HepG2 (cell line): ENCODE measurements around the gene ATRNL1. TPM values are rescaled to one million over a fixed set of nuclear protein-coding genes. Genes with fewer than 3 reads are reported as not detected.

Experiments used
- ATAC-seq: fragments of 200-7000 bp; cut with Tn5 transposase; 3 replicates; pipeline ENCODE4 v1.9.1; 2020; ENCODE audit warnings: mild to moderate bottlenecking, moderate library complexity
- BruUV-seq: library from RNA; stranded (reverse); fragments of 400-500 nt; replicated peaks from 2 replicates; lab custom pipeline; 2021; lab: Mats Ljungman, UMichigan
- CTCF ChIA-PET: fragments of 300-600 bp; formaldehyde crosslinking; extraction: SDS; loops from one replicate; lab custom pipeline; 2021; ENCODE audit warnings: low total read pairs, inconsistent platforms, low intra/inter-chr PET ratio; lab: Yijun Ruan, JAX
- POLR2A ChIA-PET: fragments of 350-600 bp; sonication (Branson Sonifier 250); formaldehyde crosslinking; loops from one replicate; lab custom pipeline; 2020; ENCODE audit warnings: antibody characterized with exemption, inconsistent platforms; lab: Yijun Ruan, JAX
- DNase-seq: peaks from one replicate; pipeline ENCODE4 v3.0.0-alpha.2; 2015; ENCODE audit warnings: low spot score
- FAIRE-seq: peaks from 3 replicates; lab custom pipeline; 2011; peaks lifted over from hg19 to GRCh38; lab: Jason Lieb, UNC
- H2AFZ ChIP-seq: one replicate; pipeline ENCODE4 v1.6.1; 2011; ENCODE audit warnings: low read length, inconsistent platforms
- H3K27ac ChIP-seq: fragments of 300-600 bp; 3 replicates; pipeline ENCODE4 v1.8.0; 2011; ENCODE audit warnings: mixed run types, mild to moderate bottlenecking, mixed read lengths, low read length, inconsistent platforms; ENCODE audit not compliant: insufficient read depth; ENCODE audit errors: extremely low read length
- H3K27me3 ChIP-seq, 2 experiments: fragments of 200-600 bp in 1 of 2; 2 replicates in 1 of 2; 3 replicates in 1 of 2; pipeline versions ENCODE4 v1.6.0 to v1.8.0; 2011; ENCODE audit warnings: low read length in 2 of 2, mild to moderate bottlenecking in 2 of 2, moderate library complexity in 2 of 2, inconsistent platforms in 1 of 2; ENCODE audit not compliant: insufficient read depth in 2 of 2, control insufficient read depth in 1 of 2
- H3K36me3 ChIP-seq, 2 experiments: fragments of 200-600 bp in 1 of 2; replicated peaks in 1 of 2; 2 replicates in 1 of 2; 3 replicates in 1 of 2; pipeline versions ENCODE4 v1.5.1 to v1.8.0; 2011; ENCODE audit warnings: low read length in 2 of 2, inconsistent platforms in 1 of 2; ENCODE audit not compliant: insufficient read depth in 2 of 2, control insufficient read depth in 1 of 2
- H3K4me1 ChIP-seq: 2 replicates; pipeline ENCODE4 v1.5.1; 2012; ENCODE audit warnings: low read length, inconsistent platforms; ENCODE audit not compliant: insufficient read depth
- H3K4me2 ChIP-seq: 2 replicates; pipeline ENCODE4 v1.6.0; 2011; ENCODE audit warnings: low read depth, low read length, inconsistent platforms
- H3K4me3 ChIP-seq, 3 experiments: fragments of 200-600 bp in 1 of 3; sonication (generic), shearing (Covaris generic) in 1 of 3; replicated peaks in 1 of 3; 2 replicates each; pipeline ENCODE4 v1.5.1; 2011 to 2016; ENCODE audit warnings: low read length in 3 of 3, inconsistent platforms in 2 of 3, low read depth in 2 of 3, mild to moderate bottlenecking in 2 of 3, control low read depth in 1 of 3, mixed read lengths in 1 of 3; ENCODE audit not compliant: insufficient read depth in 1 of 3
- H3K79me2 ChIP-seq: one replicate; pipeline ENCODE4 v1.6.1; 2011; ENCODE audit warnings: low read length, inconsistent platforms; ENCODE audit not compliant: insufficient read depth
- H3K9ac ChIP-seq: 2 replicates; pipeline ENCODE4 v1.6.0; 2011; ENCODE audit warnings: mild to moderate bottlenecking, low read depth, low read length, inconsistent platforms; ENCODE audit not compliant: insufficient read depth
- H3K9me3 ChIP-seq: 2 replicates; pipeline ENCODE4 v1.5.1; 2012; ENCODE audit warnings: mild to moderate bottlenecking, low read length
- H4K20me1 ChIP-seq: 2 replicates; pipeline ENCODE4 v1.6.0; 2011; ENCODE audit warnings: inconsistent platforms, mild to moderate bottlenecking, low read length, moderate library complexity; ENCODE audit not compliant: insufficient read depth
- ATF7 ChIP-seq, 2 experiments: fragments of 450-650 bp in 1 of 2; sonication (generic) in 1 of 2; formaldehyde crosslinking in 1 of 2; IDR thresholded peaks; 2 replicates each; pipeline versions ENCODE4 v1.4.0 to v1.6.1; 2016 to 2020; ENCODE audit warnings: antibody characterized with exemption in 1 of 2, mild to moderate bottlenecking in 1 of 2, missing genetic modification reagents in 1 of 2
- BRF2 ChIP-seq: sonication (generic); formaldehyde crosslinking; IDR thresholded peaks from 2 replicates; pipeline ENCODE4 v1.8.1; 2022; ENCODE audit warnings: mild to moderate bottlenecking, missing genetic modification reagents
- ETV5 ChIP-seq: IDR thresholded peaks from 2 replicates; pipeline ENCODE4 v1.6.1; 2018; ENCODE audit warnings: missing biosample characterization, missing genetic modification reagents, inconsistent platforms, borderline replicate concordance
- IRX3 ChIP-seq: sonication (generic); formaldehyde crosslinking; IDR thresholded peaks from 2 replicates; pipeline ENCODE4 v1.8.1; 2023; ENCODE audit warnings: mild to moderate bottlenecking, low read depth, missing genetic modification reagents, borderline replicate concordance
- NFKBIZ ChIP-seq: IDR thresholded peaks from 2 replicates; pipeline ENCODE4 v1.6.1; 2018; ENCODE audit warnings: missing genetic modification reagents, missing compliant biosample characterization
- NFYC ChIP-seq: IDR thresholded peaks from 2 replicates; pipeline ENCODE4 v1.6.1; 2016; ENCODE audit warnings: missing genetic modification reagents, missing compliant biosample characterization
- PHF5A ChIP-seq: IDR thresholded peaks from one replicate; pipeline ENCODE4 v1.6.1; 2018; ENCODE audit warnings: low read depth, missing genetic modification reagents; ENCODE audit not compliant: unreplicated experiment
- RBM22 ChIP-seq: fragments of 200-400 bp; formaldehyde crosslinking; optimal IDR thresholded peaks from 2 replicates; pipeline ENCODE3; 2017; ENCODE audit warnings: mild to moderate bottlenecking, low read length, moderate library complexity
- SMAD1 ChIP-seq: sonication (generic); formaldehyde crosslinking; IDR thresholded peaks from 2 replicates; pipeline ENCODE4 v1.4.0; 2020; ENCODE audit warnings: missing genetic modification reagents, low read depth, mild to moderate bottlenecking, borderline replicate concordance
- ZNF407 ChIP-seq: sonication (generic); formaldehyde crosslinking; IDR thresholded peaks from one replicate; pipeline ENCODE4 v1.5.1; 2020; ENCODE audit warnings: mild to moderate bottlenecking, missing genetic modification reagents; ENCODE audit errors: not compliant biosample characterization
- ZNF605 ChIP-seq: sonication (generic); formaldehyde crosslinking; IDR thresholded peaks from 2 replicates; pipeline ENCODE4 v1.8.0; 2022; ENCODE audit warnings: mild to moderate bottlenecking, missing genetic modification reagents
- WGBS: methylation state at CpG from one replicate; pipeline ENCODE4 v1.1.6; 2017; ENCODE audit warnings: low lambda C conversion rate; 5-methylcytosine and 5-hydroxymethylcytosine counted together
- in situ Hi-C: cut with HindIII; loops from 2 replicates; pipeline ENCODE4 v1.10.0; 2017; ENCODE audit warnings: low pct_unique_long_range_greater_than_20kb; ENCODE audit not compliant: extremely low pct_ligation_motif_present
- intact Hi-C: fragments of 100-400 bp; cut with micrococcal nuclease; formaldehyde crosslinking; loops from one replicate; pipeline ENCODE4 v1.10.0; 2022; ENCODE audit not compliant: unreplicated experiment
- polyA plus RNA-seq, 8 experiments: library from polyadenylated mRNA; depleted of rRNA in 3 of 8; stranded (reverse) in 7 of 8; unstranded in 1 of 8; fragments of >200 nt; fragmentation: Illumina TruSeq in 4 of 8; extraction: Trizol in 4 of 8; gene quantifications; 2 replicates each; pipeline versions ENCODE4 v1.2.1 to v1.2.3, GENCODE V29; 2011 to 2016; ENCODE audit warnings: low read depth in 4 of 8, missing spikeins in 1 of 8, mixed read lengths in 1 of 8; ENCODE audit not compliant: insufficient read depth in 1 of 8
- total RNA-seq, 5 experiments: library from RNA; depleted of rRNA; stranded (reverse); fragments of >200 nt; fragmentation: Illumina TruSeq; extraction: Trizol; gene quantifications; 2 replicates each; pipeline ENCODE4 v1.2.3, GENCODE V29; 2016; ENCODE audit warnings: low read depth in 1 of 5
- TF ChIP-seq, protein P1 (sequence below): sonication (generic); formaldehyde crosslinking; IDR thresholded peaks from 2 replicates; pipeline ENCODE4 v1.4.0; 2020; ENCODE audit warnings: missing genetic modification reagents, borderline replicate concordance

The ATRNL1 gene
- total and polyA plus RNA-seq, 2 of the 13 experiments (the other 11 are each of a cell fraction or from before 2014, with no cell fraction given), result 0.04 TPM; not detected in 1

DNA sequence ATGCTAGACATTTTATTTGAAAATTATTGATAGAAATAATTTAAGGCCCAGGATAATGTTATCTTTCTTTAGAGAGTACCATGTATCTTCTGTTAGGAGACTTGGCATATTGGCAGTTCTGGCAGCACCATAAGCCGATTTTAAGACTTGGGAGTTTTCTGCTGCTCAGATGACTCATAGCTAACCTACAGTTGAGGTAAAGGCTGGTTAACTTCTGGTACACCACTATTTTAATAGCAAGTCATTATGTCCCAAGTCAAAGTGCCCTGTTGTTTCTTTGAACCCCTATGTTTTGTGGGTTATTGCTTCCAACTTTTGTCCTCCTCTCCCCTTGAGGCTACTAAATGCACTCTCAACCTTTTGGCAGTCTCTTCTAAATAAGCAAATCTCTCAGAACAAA, 25.2 kb downstream of the ATRNL1 start (continued):
- TF ChIP-seq ZNF407 (CRISPR knock-in tag) (no peak), SMAD1 (no peak), ETV5 (CRISPR knock-in tag) (no peak)

DNA sequence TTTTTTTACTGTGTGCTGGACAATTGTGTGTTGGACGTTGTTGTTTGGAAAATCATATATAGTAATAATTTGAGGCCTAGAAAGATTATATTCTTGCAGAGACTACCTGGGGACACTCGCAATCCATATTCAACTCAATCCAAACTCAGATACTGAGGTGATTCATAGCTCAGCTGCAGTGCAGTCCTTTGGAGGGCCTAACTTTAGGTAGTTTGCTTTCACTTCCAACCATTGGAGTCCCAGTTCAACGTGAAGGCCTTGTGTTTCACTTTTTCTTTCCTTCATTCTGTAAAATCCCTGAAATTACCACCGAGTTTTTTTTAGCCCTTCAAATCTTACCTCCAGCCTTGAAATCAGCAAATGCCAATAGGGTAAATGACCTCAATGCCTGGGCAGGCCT, 32.3 kb downstream of the ATRNL1 start:
- intact Hi-C loops (loop anchor here (5.0 to 10.0 kb wide), 2 partner anchors 411 to 1448 kb away; partner anchors contain the start of gene CASP7), in situ Hi-C loops (loop anchor here (25.0 kb wide), 1 partner anchor 813 kb away; no protein-coding TSS in a partner anchor)
- Histone ChIP-seq H3K9me3 (no peaks in the 10 kb centered on the region), H3K36me3 (no peaks in the 10 kb centered on the region), H3K9ac (no peak overlapping the region), H2AFZ (no peak overlapping the region), H3K4me2 (no peak overlapping the region), H3K4me3 (no peak overlapping the region), H3K79me2 (no peaks in the 10 kb centered on the region), H3K27ac (no peak overlapping the region), H3K27me3 (no peaks in the 10 kb centered on the region), H4K20me1 (no peaks in the 10 kb centered on the region), H3K4me1 (no peaks in the 10 kb centered on the region)
- ChIA-PET CTCF (no interaction called here), POLR2A (no interaction called here)
- no peak for TF ChIP-seq BRF2 (CRISPR knock-in tag)
- TF ChIP-seq RBM22, result no peak
- TF ChIP-seq ZNF605 (CRISPR knock-in tag), result no peak
- no peak for TF ChIP-seq PHF5A (CRISPR knock-in tag)
- TF ChIP-seq ATF7 (IDR thresholded peaks at IDR 0.05), result no peak
- no peak for TF ChIP-seq ATF7 (CRISPR knock-in tag; IDR thresholded peaks at IDR 0.05)
- no peak for TF ChIP-seq IRX3 (CRISPR knock-in tag)
- no peak for TF ChIP-seq NFKBIZ (CRISPR knock-in tag)
- TF ChIP-seq NFYC (CRISPR knock-in tag), result no peak
- TF ChIP-seq, protein P1, sequence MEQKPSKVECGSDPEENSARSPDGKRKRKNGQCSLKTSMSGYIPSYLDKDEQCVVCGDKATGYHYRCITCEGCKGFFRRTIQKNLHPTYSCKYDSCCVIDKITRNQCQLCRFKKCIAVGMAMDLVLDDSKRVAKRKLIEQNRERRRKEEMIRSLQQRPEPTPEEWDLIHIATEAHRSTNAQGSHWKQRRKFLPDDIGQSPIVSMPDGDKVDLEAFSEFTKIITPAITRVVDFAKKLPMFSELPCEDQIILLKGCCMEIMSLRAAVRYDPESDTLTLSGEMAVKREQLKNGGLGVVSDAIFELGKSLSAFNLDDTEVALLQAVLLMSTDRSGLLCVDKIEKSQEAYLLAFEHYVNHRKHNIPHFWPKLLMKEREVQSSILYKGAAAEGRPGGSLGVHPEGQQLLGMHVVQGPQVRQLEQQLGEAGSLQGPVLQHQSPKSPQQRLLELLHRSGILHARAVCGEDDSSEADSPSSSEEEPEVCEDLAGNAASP (CRISPR knock-in tag), result no peak
- BruUV-seq, result no TSS peak
- no peak for ATAC-seq
- FAIRE-seq, result no peak
- WGBS, result 36% methylated on average over 4 of the region's 4 CpGs
- no peak for DNase-seq
